ENCODE results near the gene RPRM.
"Not testable (repeated sequence)": the region's sequence is repeated elsewhere in the genome, so short reads cannot be mapped to it uniquely, and the experiment has no call there.

RPRM gene

DNA sequence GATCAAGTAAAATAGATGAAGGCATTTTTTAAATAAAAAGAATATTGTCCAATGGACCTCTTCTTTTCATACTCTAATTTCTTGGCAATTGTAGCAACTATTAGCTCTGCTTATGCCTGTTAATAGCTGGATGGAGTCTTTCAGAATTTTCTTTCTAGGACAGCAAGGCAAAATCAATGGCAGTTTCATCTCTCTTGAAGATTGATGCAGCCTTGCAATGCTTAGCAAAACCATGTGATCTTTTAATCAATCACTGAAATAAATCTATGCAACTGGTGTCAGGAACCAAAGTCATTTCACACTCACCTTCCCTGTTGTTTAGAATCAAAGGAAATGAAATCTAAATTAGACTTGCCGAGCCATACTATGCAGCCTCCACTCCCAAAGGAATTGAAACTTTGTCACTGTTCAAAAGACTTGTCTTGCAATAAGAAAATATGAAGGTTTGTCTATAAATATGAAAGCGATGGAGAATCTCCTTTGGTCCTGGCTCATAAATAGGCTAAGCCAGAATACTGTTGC is 16.2 kb downstream of the RPRM start:
- DNase-seq (ENCODE audit: insufficient read length, low spot score) (no peak), FAIRE-seq (no peak)
- TF ChIP-seq POU2F2 (IDR thresholded peaks at IDR 0.05; ENCODE audit: low read depth, low read length), result no peak
- no peak for TF ChIP-seq TAF1 (IDR thresholded peaks at IDR 0.05; ENCODE audit: low read depth, low read length)
- TF ChIP-seq POLR2AphosphoS5 (IDR thresholded peaks at IDR 0.05; ENCODE audit: low read depth, low read length), result no peak
- TF ChIP-seq POLR2A (IDR thresholded peaks at IDR 0.05; ENCODE audit: low read depth, low read length), result no peak
- TF ChIP-seq PAX5 (IDR thresholded peaks at IDR 0.05; ENCODE audit: insufficient read depth, low read length, severe bottlenecking), result no peak
- no peak for TF ChIP-seq SPI1 (IDR thresholded peaks at IDR 0.05; ENCODE audit: low read depth, low read length)

DNA sequence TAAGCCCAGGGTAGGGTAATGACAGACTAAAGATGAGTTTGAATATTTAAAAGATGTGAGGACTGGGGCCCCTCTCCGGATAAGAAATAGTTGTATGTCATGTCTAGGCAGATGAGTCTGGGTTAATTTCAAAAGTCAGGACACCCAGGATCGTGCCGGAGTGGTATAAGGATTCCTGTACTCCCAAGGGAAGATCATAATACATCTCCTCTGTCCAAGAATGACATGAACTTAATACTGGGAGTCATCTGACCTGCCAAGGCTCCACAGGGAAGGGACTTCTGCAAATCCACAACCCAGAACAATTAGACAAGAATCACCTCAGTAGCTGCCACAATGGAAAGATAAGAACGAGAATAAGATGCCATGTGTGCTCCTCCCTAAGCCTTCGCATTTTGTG is 17.1 kb downstream of the RPRM start:
- FAIRE-seq, result no peak
- no peak for DNase-seq (ENCODE audit: insufficient read length, low spot score)
- no peak for TF ChIP-seq POU2F2 (IDR thresholded peaks at IDR 0.05; ENCODE audit: low read depth, low read length)
- TF ChIP-seq POLR2A (IDR thresholded peaks at IDR 0.05; ENCODE audit: low read depth, low read length), result no peak
- no peak for TF ChIP-seq TAF1 (IDR thresholded peaks at IDR 0.05; ENCODE audit: low read depth, low read length)
- TF ChIP-seq PAX5 (IDR thresholded peaks at IDR 0.05; ENCODE audit: insufficient read depth, low read length, severe bottlenecking), result no peak
- TF ChIP-seq POLR2AphosphoS5 (IDR thresholded peaks at IDR 0.05; ENCODE audit: low read depth, low read length), result no peak
- TF ChIP-seq SPI1 (IDR thresholded peaks at IDR 0.05; ENCODE audit: low read depth, low read length), result no peak

DNA sequence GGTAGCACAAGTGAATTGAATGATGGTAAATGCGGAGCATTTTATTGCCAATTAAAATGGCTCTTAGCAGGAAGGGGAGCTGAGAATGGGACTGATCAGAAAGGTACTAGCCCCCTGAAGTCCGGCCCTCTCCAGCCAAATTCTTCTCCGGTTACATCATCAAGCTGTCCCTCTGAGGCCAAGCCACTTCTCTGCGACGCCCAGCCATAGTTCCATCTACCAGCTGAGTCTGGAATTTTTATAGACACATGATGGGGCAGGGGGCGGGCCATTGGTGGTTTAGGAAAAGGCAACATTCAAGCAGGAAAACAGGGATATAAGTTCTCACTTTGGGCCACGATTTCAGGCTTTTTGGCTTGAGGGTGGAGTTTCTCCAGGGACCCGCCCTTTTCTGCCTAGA is 22.7 kb downstream of the RPRM start:
- TF ChIP-seq POLR2AphosphoS5 (IDR thresholded peaks at IDR 0.05; ENCODE audit: low read depth, low read length) (no peak), POLR2A (IDR thresholded peaks at IDR 0.05; ENCODE audit: low read depth, low read length) (no peak), POU2F2 (IDR thresholded peaks at IDR 0.05; ENCODE audit: low read depth, low read length) (no peak), PAX5 (IDR thresholded peaks at IDR 0.05; ENCODE audit: insufficient read depth, low read length, severe bottlenecking) (no peak), SPI1 (IDR thresholded peaks at IDR 0.05; ENCODE audit: low read depth, low read length) (no peak), TAF1 (IDR thresholded peaks at IDR 0.05; ENCODE audit: low read depth, low read length) (no peak)
- no peak for DNase-seq (ENCODE audit: insufficient read length, low spot score)
- no peak for FAIRE-seq

DNA sequence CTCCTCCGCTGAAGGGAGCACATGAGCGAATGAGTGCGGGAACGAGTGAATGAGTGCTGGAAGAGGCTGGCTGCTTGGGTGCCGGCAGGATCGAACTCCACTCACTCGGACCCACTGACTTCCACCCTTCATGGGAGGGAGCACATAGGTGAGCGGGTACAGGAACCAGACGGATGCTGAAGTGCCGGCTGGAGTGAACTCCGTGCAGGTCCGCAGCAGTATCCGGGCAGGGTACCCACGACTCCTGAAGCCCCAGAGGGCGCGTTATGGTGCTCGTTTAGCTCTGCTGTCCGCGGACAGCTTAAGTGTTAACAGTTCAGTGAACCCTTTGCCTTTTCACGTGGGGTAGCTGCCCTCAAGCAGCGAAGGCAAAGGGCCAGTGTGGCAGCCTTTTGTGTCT is 23.2 kb downstream of the RPRM start:
- TF ChIP-seq POLR2A (IDR thresholded peaks at IDR 0.05; ENCODE audit: low read depth, low read length), result no peak
- no peak for TF ChIP-seq TAF1 (IDR thresholded peaks at IDR 0.05; ENCODE audit: low read depth, low read length)
- TF ChIP-seq PAX5 (IDR thresholded peaks at IDR 0.05; ENCODE audit: insufficient read depth, low read length, severe bottlenecking), result no peak
- TF ChIP-seq POU2F2 (IDR thresholded peaks at IDR 0.05; ENCODE audit: low read depth, low read length), result no peak
- no peak for TF ChIP-seq POLR2AphosphoS5 (IDR thresholded peaks at IDR 0.05; ENCODE audit: low read depth, low read length)
- no peak for TF ChIP-seq SPI1 (IDR thresholded peaks at IDR 0.05; ENCODE audit: low read depth, low read length)
- DNase-seq (ENCODE audit: insufficient read length, low spot score) (no peak), FAIRE-seq (no peak)

DNA sequence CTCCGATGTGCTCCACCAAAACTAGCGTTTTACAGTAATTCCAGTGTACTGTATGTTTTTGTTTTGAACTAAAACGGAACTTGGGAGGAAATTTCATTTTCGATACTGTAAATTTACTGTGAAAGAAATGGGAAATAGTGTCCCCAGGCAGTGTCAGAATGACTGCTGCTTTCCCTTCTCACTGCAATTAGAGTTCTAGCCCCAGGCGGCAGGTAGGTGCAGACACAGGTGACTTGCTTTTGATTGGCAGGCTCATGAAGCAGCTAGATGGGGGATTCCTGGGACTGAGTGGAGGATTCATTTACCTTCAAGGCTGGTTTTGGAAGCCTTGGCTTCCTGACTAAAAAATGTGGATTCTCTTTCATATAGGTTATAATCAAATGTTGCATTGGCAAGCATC is 27.0 kb downstream of the RPRM start:
- FAIRE-seq (no peak), DNase-seq (ENCODE audit: insufficient read length, low spot score) (no peak)
- no peak for TF ChIP-seq SPI1 (IDR thresholded peaks at IDR 0.05; ENCODE audit: low read depth, low read length)
- no peak for TF ChIP-seq PAX5 (IDR thresholded peaks at IDR 0.05; ENCODE audit: insufficient read depth, low read length, severe bottlenecking)
- TF ChIP-seq POU2F2 (IDR thresholded peaks at IDR 0.05; ENCODE audit: low read depth, low read length), result no peak
- TF ChIP-seq POLR2AphosphoS5 (IDR thresholded peaks at IDR 0.05; ENCODE audit: low read depth, low read length), result no peak
- TF ChIP-seq TAF1 (IDR thresholded peaks at IDR 0.05; ENCODE audit: low read depth, low read length), result no peak

DNA sequence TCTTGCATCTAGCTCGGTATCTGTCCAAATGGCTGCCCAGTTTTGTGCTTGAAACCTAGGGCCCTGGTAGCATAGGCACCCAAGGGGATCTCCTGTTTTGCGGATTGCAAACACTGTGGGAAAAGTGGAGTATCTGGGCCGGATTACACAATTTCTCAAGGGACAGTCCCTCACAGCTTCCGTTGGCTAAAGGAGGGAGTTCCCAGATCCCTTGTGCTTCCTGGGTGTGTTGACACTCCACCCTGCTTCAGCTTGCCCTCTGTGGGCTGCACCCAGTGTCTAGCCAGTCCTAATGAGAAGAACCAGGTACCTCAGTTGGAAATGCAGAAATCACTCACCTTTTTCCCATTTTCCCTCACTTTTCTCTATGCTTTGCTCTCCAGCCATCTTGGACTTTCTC is 35.5 kb downstream of the RPRM start:
- TF ChIP-seq TAF1 (IDR thresholded peaks at IDR 0.05; ENCODE audit: low read depth, low read length), result no peak
- no peak for TF ChIP-seq POLR2A (IDR thresholded peaks at IDR 0.05; ENCODE audit: low read depth, low read length)
- TF ChIP-seq SPI1 (IDR thresholded peaks at IDR 0.05; ENCODE audit: low read depth, low read length), result no peak
- TF ChIP-seq PAX5 (IDR thresholded peaks at IDR 0.05; ENCODE audit: insufficient read depth, low read length, severe bottlenecking), result no peak
- TF ChIP-seq POU2F2 (IDR thresholded peaks at IDR 0.05; ENCODE audit: low read depth, low read length), result no peak
- no peak for TF ChIP-seq POLR2AphosphoS5 (IDR thresholded peaks at IDR 0.05; ENCODE audit: low read depth, low read length)
- no peak for FAIRE-seq

DNA sequence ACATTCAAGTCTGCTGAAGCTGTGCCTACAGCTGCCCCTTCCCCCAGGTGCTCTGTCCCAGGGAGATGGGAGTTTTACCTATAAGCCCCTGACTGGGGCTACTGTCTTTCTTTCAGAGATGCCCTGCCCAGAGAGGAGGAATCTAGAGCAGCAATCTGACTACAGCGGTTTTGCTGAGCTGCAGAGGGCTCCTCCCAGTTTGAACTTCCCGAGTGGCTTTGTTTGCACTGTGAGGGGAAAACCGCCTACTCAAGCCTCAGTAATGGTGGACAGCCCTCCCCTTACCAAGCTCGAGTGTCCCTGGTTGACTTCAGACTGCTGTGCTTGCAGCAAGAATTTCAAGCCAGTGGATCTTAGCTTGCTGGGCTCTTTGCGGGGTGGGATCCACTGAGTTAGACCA is 35.9 kb downstream of the RPRM start:
- DNase-seq (ENCODE audit: insufficient read length, low spot score); FAIRE-seq: not testable (repeated sequence)

More for the DNA sequence above, 35.5 kb downstream of the RPRM start:
- DNase-seq (ENCODE audit: insufficient read length, low spot score), result no peak

DNA sequence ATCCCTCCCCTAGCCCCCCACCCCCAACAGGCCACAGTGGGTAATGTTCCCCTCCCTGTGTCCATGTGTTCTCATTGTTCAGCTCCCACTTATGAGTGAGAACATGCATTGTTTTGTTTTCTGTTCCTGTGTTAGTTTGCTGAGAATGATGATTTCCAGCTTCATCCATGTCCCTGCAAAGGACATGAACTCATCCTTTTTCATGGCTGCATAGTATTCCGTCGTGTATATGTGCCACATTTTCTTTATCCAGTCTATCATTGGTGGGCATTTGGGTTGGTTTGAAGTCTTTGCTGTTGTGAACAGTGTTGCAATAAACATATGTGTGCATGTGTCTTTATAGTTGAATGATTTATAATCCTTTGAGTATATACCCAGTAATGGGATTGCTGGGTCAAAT is 38.5 kb downstream of the RPRM start:
- not testable (repeated sequence) for FAIRE-seq; DNase-seq (ENCODE audit: insufficient read length, low spot score)

DNA sequence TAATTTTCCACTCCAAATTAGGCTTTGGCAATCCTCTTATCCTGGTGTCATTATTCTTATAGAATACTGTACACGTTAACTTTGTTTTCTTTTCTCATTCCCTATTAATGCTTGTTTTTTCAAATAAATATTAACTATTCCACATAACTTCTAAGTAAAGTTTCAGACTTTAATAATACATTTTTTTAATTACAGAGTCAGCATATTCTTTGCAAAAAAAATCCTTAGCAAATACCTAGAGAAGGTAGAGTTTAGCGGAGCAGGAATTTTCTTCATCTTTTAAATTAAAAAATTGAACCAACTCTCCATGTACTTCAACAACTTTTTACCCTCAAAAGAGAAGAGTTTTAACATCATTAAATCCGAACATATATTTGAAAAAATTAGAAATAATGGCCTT is 45.2 kb downstream of the RPRM start:
- no peak for FAIRE-seq
- TF ChIP-seq POU2F2 (IDR thresholded peaks at IDR 0.05; ENCODE audit: low read depth, low read length) (no peak), SPI1 (IDR thresholded peaks at IDR 0.05; ENCODE audit: low read depth, low read length) (no peak), PAX5 (IDR thresholded peaks at IDR 0.05; ENCODE audit: insufficient read depth, low read length, severe bottlenecking) (no peak), POLR2AphosphoS5 (IDR thresholded peaks at IDR 0.05; ENCODE audit: low read depth, low read length) (no peak), POLR2A (IDR thresholded peaks at IDR 0.05; ENCODE audit: low read depth, low read length) (no peak), TAF1 (IDR thresholded peaks at IDR 0.05; ENCODE audit: low read depth, low read length) (no peak)
- DNase-seq (ENCODE audit: insufficient read length, low spot score), result no peak

DNA sequence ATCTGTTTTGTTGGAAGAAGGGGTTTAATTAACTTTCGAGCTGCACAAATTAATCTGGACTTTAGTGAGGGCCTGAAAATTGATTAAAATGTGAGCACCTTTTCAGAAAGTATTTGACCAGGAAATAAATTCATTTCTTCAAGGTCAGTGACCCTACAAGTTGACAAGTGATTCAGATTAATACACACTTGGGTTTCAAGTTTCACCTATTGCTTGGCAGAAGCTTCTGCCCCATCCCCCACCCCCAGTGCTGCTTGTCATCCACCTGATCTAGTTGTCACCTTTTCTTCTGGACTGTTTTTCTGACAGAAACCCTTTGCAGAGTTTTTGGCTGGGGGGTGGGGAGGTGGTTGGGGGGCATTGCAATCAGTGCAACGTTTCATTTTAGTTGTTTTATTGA is 46.2 kb downstream of the RPRM start:
- FAIRE-seq (no peak), DNase-seq (ENCODE audit: insufficient read length, low spot score) (no peak)
- TF ChIP-seq POLR2A (IDR thresholded peaks at IDR 0.05; ENCODE audit: low read depth, low read length) (no peak), TAF1 (IDR thresholded peaks at IDR 0.05; ENCODE audit: low read depth, low read length) (no peak), POU2F2 (IDR thresholded peaks at IDR 0.05; ENCODE audit: low read depth, low read length) (no peak), SPI1 (IDR thresholded peaks at IDR 0.05; ENCODE audit: low read depth, low read length) (no peak), POLR2AphosphoS5 (IDR thresholded peaks at IDR 0.05; ENCODE audit: low read depth, low read length) (no peak)

DNA sequence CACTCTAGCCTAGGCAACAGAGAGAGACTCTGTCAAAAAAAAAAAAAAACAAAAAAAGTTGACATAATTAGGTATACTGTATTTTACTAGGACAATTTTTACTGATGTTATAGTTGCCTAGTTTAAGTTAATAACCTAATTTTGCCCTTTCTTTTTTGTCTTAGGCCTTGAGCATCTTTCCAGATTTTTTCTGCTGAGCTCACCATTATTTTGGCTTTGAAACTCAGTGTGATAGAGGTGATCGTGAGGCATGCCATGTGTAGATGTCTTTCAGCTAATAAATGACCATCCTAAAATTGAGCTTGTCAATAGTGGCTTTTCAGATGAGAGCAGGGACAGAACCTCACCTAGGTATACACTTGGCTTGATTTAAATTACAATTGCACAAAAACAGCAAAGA is 47.4 kb downstream of the RPRM start:
- DNase-seq (ENCODE audit: insufficient read length, low spot score), result no peak
- no peak for TF ChIP-seq POLR2A (IDR thresholded peaks at IDR 0.05; ENCODE audit: low read depth, low read length)
- TF ChIP-seq SPI1 (IDR thresholded peaks at IDR 0.05; ENCODE audit: low read depth, low read length), result no peak
- TF ChIP-seq TAF1 (IDR thresholded peaks at IDR 0.05; ENCODE audit: low read depth, low read length), result no peak
- TF ChIP-seq PAX5 (IDR thresholded peaks at IDR 0.05; ENCODE audit: insufficient read depth, low read length, severe bottlenecking), result no peak
- no peak for TF ChIP-seq POU2F2 (IDR thresholded peaks at IDR 0.05; ENCODE audit: low read depth, low read length)
- no peak for TF ChIP-seq POLR2AphosphoS5 (IDR thresholded peaks at IDR 0.05; ENCODE audit: low read depth, low read length)
- FAIRE-seq, result no peak

Measured in GM12891 (cell line).